GM21447 (cell line): ENCODE measurements around the gene SEMA4D.

Experiments used
- ATAC-seq: cut with Tn5 transposase; IDR thresholded peaks from one replicate; pipeline ENCODE4 v1.9.1; 2021; ENCODE audit not compliant: unreplicated experiment

Gene SEMA4D

DNA sequence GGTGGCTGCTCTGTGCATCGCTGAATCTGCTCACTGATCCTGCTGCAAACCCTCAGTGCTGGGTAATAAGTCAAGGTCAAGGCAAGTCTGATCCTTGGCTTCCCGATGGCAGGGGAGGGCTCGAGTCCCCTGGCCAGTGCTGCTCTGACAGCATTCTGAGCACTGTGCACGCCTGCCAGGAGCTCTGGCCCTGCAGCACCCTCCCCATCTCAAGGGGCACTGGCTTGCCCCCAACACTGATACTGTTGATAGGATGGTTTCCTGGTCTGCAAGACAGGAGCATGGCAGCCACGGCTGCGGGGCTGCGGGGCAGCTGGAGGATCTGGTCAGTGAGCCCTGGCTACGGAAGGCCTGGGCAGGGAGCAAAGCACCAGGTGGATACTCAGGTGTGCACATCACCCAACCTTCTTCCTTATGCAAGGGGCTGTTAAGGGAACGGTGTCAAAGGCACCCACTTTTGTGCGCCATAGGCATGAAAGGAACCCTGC, 107.8 kb downstream of the SEMA4D start:
- no peak for ATAC-seq

DNA sequence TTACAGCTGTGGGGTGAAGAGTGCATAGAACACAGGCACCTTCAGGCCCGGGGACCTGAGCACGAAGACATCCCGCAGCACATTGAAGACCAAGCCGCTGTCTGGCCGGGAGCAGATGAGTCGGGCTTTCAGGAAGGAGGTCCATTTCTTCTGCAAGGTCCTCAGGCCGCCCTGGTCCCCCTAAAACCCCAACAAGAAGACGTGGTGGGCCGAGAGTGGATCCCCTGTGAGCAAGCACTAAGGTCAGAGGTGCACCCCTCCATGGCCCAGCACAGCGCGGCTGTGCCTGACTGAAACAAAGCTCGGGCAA, 109.1 kb downstream of the SEMA4D start:
- no peak for ATAC-seq

DNA sequence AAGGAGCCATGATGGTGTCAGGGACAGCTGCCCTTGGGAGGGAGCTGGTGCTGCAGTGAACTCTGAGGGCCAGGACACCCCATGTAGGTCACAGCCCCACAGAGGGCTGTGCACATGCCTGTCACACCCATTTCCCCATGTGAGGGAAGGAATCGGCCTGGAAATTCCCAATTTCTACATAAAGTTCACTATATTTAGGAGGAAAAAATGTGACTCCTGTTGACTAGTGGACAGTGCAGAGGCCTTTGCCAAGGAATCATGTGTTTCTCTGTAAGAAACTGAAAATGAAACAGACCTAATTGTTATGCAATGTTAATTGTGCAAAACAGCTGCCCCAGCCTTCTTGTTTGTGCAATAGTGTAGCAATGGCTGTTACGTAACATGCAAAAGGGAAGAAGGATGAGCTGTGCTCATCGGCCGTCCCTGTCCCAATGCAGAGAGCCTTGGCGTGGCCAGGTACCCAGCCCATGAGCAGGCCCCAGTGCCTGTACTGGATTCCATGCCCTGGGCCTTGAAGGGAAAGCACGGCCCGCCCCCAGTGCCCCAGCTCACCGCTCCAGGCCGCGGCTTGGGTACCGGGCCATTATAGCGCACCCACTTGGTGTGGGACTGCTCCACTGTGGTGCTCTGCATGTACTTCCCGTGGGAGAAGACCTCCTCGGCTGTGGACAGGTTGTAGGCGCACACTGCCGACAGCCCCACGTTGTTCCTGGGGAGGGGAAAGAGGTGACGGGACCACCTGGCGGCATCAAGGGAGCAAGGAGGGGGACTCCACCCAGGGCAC, 109.6 kb downstream of the SEMA4D start:
- ATAC-seq: no peak

DNA sequence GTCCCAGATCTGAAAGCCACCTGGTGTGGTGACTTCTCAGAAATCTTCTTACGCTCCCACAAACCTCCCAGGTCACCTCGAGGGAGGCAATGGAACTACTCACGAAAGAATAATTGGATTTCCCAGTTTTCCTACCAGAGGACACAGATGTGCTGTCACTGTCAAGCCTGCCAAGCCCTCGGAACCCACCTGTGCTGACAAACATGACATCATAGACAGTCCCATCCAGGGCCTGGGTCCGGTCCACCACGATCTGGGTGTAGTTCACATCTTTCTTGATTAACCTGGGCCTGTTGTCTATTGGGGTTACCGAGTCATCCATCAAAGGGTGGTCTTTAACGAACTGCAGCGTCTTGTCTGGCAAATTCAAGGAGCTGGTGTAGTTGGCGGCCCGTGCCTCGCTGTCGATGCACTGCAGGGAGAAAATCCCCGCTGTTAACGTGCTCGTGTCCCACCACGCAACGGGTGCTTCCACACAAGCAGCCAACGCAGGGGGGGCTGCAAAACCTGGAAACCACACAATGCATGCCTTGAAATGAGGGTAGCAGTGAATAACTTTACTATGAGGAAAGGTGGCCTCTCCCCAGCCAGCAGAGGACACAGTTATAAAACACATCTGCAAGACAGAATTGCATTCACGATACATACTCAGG, 110.6 kb downstream of the SEMA4D start:
- no peak for ATAC-seq

DNA sequence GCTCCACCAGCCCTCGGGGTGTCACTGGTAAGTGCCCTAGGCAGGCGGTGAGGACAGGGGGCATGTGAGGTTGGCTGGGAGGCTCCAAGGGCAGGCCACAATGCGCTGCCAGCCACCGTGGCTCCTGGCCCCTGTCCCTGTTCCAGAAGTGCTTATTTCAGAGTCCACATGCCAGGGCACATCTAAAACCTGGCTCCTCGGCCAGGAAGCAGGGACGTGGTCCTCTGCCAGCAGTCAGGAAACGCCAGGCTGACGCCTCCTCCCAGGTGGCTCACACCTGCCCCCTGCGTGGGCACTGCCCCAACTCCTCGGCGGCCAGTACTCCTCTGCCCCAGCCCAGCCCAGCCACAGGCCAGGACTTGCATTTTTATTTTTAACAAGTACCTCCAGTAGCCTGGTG, 111.1 kb downstream of the SEMA4D start:
- ATAC-seq: no peak

DNA sequence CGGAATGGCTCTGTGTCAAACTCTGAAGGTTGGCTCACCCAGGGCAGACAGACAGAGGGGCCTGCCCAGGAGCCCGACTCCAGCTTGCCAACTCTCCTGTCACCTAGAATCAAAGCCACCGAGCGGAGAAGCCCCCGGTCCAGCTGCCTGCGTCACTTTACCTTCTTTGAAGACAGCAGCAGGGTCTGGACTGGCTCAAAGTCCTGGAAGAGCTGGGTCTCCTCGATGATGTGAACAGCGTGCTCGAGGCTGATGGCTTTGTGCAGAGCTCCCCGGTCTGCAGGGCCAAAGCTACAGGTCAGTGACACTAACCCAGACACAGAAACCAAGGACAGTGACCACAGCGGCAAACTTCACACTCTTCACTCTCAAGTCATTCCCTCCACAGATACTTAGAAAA, 111.7 kb downstream of the SEMA4D start:
- ATAC-seq: no peak

DNA sequence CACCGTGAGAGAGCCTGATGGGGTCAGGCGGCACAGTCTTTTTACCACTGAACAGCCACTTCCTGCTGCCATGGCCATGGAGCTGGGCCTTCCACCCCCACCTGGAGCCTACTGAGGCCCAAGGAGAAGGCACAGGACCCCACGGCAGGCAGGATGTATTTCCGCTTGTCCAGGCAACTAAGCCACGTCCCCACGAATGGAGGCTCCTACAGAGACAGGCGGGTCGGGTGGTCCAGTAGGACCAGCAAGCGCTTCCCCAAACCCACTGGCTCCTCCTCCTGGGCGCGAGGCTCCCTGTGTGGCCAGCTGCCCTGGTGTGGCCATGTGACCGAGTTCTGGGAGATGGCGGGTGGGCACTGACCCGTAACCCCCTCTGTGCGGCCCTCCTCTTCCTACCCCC, 113.1 kb downstream of the SEMA4D start:
- ATAC-seq: no peak

DNA sequence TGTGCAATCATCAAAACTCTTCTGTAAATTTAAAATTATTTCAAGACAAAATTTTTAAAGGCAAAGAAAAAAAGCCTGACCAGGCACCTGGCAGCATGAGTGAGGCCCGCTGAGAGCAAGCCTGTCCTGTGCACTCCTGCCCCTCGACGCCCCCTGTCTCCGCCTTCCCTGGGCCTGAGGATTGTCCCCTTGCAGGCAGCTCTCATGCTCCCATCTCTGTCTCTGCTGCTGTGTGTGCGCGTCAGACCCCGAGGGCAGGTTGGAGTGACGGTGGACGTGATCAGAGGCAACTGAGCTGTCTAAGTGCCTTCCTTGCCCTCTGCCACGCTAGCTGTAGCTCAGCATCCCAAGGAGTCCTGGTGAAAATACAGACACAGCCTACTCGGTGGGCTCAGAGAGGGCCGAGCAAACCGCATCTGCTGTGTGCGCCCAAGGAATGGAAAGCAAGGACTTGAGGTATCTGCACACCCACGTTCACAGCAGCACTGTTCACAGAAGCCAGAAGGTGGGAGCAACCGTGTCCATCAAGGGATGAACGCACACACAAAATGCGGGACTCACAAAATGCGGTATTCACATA, 114.1 kb downstream of the SEMA4D start:
- ATAC-seq: no peak

DNA sequence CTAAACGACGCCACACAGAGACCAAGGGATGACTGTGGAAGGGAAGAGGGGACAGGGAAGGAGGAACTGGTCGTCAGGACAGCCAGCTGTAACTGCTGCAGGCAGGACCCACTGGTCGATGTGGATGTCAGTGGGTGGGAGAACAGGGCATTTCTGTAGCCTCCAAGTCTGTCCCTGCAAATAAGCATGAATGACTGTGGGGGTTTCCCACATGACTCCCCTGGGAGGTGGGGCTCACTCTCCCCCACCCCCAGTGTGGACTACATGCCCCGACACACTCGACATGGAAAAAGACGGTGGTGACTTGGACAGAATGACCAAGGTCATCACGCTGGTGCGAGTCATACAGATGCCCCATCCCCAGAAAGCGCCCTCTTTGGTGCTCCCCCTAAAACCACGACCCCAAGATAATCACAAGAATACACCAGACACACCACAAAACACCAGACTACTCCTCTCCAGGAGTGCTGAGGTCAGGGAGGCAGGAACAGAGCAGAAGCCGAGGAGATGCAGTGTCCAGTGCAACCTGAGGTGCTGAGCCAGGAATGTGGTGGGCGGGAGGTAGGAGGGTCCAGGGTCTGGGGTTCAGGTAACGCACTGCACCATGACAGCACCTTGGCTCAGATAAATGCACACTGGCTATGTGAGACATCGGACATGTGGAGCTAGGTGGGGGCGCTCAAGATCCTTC, 114.7 kb downstream of the SEMA4D start:
- no peak for ATAC-seq

DNA sequence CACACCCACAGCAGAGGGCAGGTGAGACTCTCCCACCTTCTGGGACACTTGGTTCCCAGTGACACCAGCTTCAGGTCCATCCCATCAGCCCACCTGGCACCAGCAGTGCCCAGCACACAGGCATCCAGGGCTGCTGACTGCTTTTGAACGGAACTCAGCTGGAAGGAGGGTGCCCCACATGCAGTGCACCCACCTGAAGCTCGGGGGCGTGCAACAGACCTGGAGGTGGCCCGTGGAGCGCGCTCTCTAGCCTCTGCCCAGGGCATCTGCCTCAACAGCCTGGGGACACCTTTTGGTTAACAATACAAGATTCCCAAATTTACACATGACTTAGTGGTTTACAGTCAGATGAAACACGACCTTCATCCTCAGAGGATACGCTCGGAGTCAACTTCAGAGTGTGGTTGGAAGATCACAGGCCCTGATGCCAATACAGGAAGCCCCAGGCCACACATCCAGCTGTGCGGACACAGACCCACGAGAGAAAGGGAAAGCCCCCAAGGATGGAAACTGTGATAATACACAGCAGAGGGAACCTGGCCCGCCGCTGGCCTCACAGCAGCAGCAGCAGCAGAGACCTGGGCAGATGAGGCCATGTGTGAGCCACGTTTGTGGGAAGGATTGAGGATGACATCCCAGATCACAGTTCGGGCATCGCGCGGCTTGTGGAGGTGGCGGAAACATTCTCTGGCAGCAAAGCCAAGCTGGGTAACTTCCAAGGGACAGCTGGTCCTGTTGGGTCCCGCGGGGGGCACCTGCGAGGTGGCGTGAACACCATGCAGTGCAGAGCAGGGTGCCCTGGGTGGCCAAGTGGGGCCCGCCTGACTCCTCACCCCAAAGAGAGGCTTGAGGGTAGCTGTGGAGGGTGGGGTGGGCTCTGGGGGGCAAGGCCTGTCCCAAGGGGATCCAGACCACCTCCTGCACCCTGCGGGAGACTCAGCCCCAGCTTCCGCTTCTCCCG, 115.6 kb downstream of the SEMA4D start:
- ATAC-seq: no peak

DNA sequence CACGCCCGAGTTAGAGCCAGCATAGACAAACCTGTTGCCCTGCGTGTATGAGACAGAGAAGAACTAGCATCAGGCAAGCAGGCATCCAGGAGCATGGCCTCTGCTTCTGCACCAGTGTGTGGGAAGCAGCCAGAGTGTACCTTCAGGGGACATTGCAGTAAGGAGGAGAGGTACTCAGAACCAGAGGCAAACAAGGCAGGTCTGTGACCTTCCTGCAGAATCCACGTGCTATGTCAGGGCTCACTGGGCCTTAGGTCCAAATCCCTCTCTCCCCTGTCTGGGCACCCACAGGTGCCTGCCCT, 116.7 kb downstream of the SEMA4D start:
- no peak for ATAC-seq

DNA sequence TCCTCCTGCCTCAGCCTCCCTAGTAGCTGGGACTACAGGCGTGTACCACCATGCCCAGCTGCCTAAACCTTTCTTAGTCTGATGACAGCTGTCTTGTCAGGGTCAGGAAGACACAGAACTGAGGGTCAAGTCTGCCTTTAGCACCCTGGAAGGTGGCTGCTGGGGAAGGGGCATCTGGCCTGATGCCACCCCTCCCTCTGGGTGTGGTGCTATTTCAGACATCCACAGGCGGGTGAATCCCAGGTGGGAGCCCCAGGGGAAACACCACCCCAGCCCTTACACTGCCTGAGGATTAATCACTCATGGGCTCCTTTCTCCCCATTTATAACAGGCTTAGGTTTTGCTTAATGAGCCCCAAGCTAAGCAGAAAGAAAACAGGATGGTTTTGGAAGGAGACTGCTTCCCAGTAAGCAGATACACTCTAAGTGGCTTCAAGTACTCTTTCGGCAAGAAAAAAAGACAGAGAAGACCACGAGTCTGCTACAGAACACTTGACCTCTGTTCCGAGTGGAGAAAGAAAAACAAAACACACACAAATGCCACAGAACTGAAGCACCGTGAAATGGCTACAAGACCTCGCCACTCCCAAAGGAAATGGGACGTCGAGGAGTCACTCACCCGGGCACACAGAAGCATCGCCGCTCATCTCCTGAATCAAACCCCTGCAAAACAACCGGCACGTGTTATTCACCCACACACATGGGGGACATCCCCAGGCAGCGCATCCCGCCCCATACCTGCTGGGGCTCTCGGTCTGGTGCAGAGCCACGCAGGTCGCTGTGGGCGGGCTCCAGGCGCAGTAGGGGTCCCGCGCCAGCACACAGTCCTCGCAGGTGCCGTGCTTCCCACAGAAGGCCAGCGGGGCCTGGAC, 117.2 kb downstream of the SEMA4D start:
- no peak for ATAC-seq

DNA sequence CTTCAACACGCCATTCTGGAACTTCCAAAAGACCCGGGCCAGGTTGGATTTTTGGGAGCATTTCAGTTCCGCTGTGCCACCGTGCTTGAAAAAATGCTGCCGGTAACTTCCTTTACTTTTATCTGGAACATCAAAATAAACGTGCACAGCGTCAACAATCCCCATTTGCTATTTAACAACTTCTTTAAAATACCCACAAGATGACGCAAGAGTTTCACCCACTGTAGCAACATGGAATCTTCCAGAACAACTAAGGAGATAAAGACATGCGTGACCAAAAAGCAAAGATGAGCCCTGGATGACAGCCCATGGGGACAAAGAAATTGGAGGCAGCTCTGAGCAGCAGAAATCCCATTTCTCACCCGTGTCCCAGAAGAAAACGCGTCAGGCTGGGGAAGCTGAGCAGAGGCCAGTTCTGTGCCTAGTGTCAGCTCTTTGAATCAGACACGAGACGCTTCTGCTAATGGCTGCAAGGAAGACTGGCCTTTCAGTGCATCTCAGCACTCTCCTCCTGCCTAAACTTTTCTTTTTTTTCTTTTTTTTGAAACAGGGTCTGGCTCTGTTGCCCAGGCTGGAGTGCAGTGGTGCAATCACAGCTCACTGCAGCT, 118.3 kb downstream of the SEMA4D start:
- ATAC-seq: no peak

DNA sequence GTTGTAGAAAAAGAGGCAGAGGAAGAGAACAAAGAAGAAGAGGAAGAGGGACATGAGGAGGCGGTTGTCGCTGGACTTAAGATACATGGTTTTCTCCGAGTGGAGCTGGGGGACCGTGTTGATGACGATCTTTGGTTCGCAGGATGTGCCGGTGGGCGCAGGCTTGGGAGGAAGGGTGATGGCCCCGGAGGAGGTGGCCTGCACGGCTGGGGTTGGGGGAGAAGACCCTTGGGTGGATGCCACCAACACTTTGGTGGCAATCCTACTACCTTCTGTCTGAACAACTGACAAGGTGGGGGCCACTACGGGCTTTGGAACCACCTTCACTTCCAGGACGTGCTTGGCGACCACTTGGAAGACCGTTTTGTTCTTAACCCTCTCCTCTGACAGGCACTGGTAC, 118.9 kb downstream of the SEMA4D start:
- no peak for ATAC-seq

DNA sequence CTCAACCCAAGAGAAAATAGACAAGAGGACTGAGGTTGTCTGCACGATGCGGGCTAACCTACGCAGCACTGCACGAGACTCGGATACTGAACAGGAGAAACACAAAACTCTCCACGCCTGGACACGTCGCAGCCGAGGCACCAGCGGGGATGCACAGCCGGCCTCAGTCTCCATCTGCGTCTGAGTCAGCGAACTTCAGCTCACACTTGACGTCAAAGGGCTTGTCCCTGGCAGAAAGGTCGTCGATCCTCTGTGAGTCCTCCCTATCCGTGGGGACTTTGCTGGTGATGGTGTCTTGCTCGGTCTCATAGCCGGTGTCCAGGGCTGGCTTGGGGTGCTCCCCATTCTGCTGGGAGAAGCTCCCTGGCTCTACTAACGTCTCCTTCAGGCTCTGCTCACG, 119.4 kb downstream of the SEMA4D start:
- no peak for ATAC-seq

DNA sequence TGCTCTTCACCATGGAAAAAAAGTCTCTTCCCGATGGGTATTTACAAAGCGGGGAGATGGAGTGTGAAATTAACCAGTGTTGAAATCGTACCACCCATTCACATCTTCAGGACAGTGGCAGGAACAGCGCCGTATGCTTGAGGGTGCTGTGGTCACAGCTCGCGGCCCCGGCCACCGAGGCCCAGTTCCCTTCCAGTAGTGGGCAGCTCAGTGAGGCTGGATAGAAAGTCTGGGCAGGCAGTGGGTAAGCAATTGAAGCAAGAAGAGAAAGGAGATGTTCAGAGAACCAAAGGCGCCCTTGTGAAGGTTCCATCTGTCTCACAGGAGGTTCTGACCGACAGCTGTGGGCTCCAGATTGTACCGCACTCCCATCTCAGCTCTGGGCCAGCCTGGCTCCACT, 120.5 kb downstream of the SEMA4D start:
- ATAC-seq: no peak

DNA sequence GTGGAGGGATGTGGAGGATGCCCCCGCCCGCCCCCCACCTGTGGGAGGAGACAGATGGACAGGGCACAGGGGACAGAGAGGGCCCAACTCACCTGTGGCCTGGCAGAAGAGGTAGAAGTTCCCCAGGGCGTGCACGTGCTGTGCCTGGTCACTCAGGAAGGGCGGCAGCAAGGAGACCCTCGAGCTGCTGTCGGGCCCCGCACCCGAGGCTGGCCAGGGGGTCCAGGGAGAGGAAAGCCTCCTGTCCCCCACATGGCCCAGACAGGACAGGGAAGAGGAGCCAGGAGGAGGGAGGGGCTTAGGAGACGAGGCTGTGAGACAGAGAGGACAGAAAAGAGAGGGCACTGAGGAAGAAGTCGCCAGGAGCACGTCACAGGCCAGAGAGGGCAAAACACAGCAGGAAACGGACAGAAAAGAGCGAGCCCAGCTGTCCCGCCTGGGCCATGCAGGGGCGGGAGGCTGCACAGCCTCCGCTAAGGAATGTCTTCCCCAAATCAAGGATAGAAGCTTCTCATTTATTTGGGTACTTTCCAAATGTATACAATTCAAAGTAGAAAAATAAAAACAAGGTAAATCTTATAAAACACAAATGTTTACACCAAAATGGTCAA, 121.1 kb downstream of the SEMA4D start:
- no peak for ATAC-seq

DNA sequence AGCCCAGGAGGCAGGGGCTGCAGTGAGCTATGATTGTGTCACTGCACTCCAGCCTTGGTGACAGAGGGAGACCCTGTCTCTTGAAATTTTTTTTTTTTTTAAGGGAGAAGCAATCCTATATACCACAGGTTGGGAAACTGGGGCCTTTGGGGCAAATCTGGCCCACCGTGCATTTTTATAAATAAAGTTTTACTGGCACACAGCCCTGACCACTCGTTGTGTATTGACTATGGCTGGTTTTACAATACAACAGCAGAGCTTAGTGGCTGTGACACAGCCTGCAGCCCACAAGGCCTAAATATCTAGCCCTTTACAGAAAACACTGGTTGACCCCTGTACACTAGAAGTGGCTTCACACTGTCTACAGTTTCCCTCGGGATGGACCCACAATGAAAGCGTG, 121.6 kb downstream of the SEMA4D start:
- no peak for ATAC-seq

DNA sequence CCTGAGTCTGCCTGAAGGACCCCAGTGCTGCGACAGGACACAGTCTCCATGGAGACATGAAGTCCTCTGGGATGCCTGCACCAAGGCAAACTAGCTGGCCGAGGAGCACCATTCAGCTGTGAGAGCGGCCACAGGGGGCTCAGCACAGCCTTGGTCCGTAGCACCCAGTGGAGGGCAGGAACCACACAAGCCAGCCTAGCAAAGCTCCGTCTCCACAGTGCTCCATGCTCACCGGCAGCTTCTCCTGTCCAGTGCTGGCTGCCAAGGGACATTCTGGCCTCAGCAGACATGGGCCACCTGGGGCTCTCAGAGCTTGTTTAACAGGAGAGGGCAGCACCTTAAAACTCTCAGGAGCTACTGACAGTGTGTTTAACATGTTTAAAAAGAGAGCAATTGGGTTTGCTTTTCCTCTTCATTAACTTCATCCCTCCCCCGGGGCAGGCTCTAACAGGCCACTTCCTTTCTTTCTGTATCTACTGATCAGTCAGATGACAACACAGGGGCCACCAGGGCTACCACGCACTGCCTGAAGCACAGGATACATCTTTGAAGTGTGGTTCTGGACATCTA, 122.6 kb downstream of the SEMA4D start:
- peak; percentile 74 for ATAC-seq
